HepG2 (cell line): ENCODE measurements around the gene TLNRD1. TPM values are rescaled to one million over a fixed set of nuclear protein-coding genes. Genes with fewer than 3 reads are reported as not detected.
A peak's percentile ranks its signal among the peaks of the same experiment; 100 is the strongest.

ENCODE experiments used
- CBX5 ChIP-seq: sonication (generic); formaldehyde crosslinking; IDR thresholded peaks from 2 replicates; pipeline ENCODE4 v1.4.0; 2020; ENCODE audit warnings: missing genetic modification reagents, borderline replicate concordance
- GATAD1 ChIP-seq: IDR thresholded peaks from 2 replicates; pipeline ENCODE4 v1.6.1; 2016; ENCODE audit warnings: missing genetic modification reagents, missing compliant biosample characterization
- MYC ChIP-seq: sonication (generic); formaldehyde crosslinking; IDR thresholded peaks from 2 replicates; pipeline ENCODE4 v1.9.0; 2021; ENCODE audit warnings: missing genetic modification reagents, borderline replicate concordance
- NR3C1 ChIP-seq: sonication (generic); formaldehyde crosslinking; IDR thresholded peaks from 2 replicates; pipeline ENCODE4 v1.4.0; 2020; ENCODE audit warnings: missing genetic modification reagents
- RNF2 ChIP-seq: fragments of 450-650 bp; conservative IDR thresholded peaks from 2 replicates; pipeline ENCODE4 v1.6.1; 2016; ENCODE audit warnings: low read depth
- SIN3A ChIP-seq: IDR thresholded peaks from 2 replicates; pipeline ENCODE4 v1.6.1; 2011; ENCODE audit warnings: low read depth, mild to moderate bottlenecking, control low read depth, low read length, borderline replicate concordance
- SKIL ChIP-seq: sonication (generic); formaldehyde crosslinking; IDR thresholded peaks from 2 replicates; pipeline ENCODE4 v1.8.0; 2022; ENCODE audit warnings: missing genetic modification reagents, mild to moderate bottlenecking, moderate library complexity, borderline replicate concordance
- ZNF251 ChIP-seq: sonication (generic); formaldehyde crosslinking; IDR thresholded peaks from 2 replicates; pipeline ENCODE4 v1.9.0; 2021; ENCODE audit warnings: mild to moderate bottlenecking, missing genetic modification reagents
- ZNF260 ChIP-seq: sonication (generic); formaldehyde crosslinking; IDR thresholded peaks from 2 replicates; pipeline ENCODE4 v1.4.0; 2020; ENCODE audit warnings: missing genetic modification reagents, low read depth, mild to moderate bottlenecking, borderline replicate concordance
- ZNF451 ChIP-seq: sonication (generic); formaldehyde crosslinking; IDR thresholded peaks from 2 replicates; pipeline ENCODE4 v1.5.0; 2020; ENCODE audit warnings: mild to moderate bottlenecking, missing genetic modification reagents
- ZNF710 ChIP-seq: sonication (generic); formaldehyde crosslinking; IDR thresholded peaks from 2 replicates; pipeline ENCODE4 v1.5.0; 2020; ENCODE audit warnings: mild to moderate bottlenecking, missing genetic modification reagents, borderline replicate concordance
- ZNF878 ChIP-seq: sonication (generic); formaldehyde crosslinking; IDR thresholded peaks from 2 replicates; pipeline ENCODE4 v1.8.1; 2023; ENCODE audit warnings: mild to moderate bottlenecking, missing genetic modification reagents, moderate library complexity
- ZSCAN5A ChIP-seq: sonication (generic); formaldehyde crosslinking; IDR thresholded peaks from 2 replicates; pipeline ENCODE4 v1.8.0; 2022; ENCODE audit warnings: mild to moderate bottlenecking, missing genetic modification reagents, borderline replicate concordance
- polyA plus RNA-seq, 8 experiments: library from polyadenylated mRNA; depleted of rRNA in 3 of 8; stranded (reverse) in 7 of 8; unstranded in 1 of 8; fragments of >200 nt; fragmentation: Illumina TruSeq in 4 of 8; extraction: Trizol in 4 of 8; gene quantifications; 2 replicates each; pipeline versions ENCODE4 v1.2.1 to v1.2.3, GENCODE V29; 2011 to 2016; ENCODE audit warnings: low read depth in 4 of 8, missing spikeins in 1 of 8, mixed read lengths in 1 of 8; ENCODE audit not compliant: insufficient read depth in 1 of 8
- total RNA-seq, 5 experiments: library from RNA; depleted of rRNA; stranded (reverse); fragments of >200 nt; fragmentation: Illumina TruSeq; extraction: Trizol; gene quantifications; 2 replicates each; pipeline ENCODE4 v1.2.3, GENCODE V29; 2016; ENCODE audit warnings: low read depth in 1 of 5
- TF ChIP-seq, protein P1 (sequence below): sonication (generic); formaldehyde crosslinking; IDR thresholded peaks from 2 replicates; pipeline ENCODE4 v1.4.0; 2020; ENCODE audit warnings: missing genetic modification reagents, mild to moderate bottlenecking, borderline replicate concordance
- TF ChIP-seq, protein P2 (sequence below): sonication (generic); formaldehyde crosslinking; IDR thresholded peaks from 2 replicates; pipeline ENCODE4 v1.5.0; 2020; ENCODE audit warnings: missing genetic modification reagents
- TF ChIP-seq, protein P3 (sequence below): sonication (generic); formaldehyde crosslinking; conservative IDR thresholded peaks from 2 replicates; pipeline ENCODE4 v1.4.0; 2020; ENCODE audit warnings: missing genetic modification reagents

TLNRD1 gene
- total and polyA plus RNA-seq, 2 of the 13 experiments (the other 11 are each of a cell fraction or from before 2014, with no cell fraction given), result 3.4 to 5.3 TPM

GRCh38 chr15:80989518-80990478, 10.9 kb upstream of the TLNRD1 start, which contains the start of gene MESD (continued):
- TF ChIP-seq, protein P1, sequence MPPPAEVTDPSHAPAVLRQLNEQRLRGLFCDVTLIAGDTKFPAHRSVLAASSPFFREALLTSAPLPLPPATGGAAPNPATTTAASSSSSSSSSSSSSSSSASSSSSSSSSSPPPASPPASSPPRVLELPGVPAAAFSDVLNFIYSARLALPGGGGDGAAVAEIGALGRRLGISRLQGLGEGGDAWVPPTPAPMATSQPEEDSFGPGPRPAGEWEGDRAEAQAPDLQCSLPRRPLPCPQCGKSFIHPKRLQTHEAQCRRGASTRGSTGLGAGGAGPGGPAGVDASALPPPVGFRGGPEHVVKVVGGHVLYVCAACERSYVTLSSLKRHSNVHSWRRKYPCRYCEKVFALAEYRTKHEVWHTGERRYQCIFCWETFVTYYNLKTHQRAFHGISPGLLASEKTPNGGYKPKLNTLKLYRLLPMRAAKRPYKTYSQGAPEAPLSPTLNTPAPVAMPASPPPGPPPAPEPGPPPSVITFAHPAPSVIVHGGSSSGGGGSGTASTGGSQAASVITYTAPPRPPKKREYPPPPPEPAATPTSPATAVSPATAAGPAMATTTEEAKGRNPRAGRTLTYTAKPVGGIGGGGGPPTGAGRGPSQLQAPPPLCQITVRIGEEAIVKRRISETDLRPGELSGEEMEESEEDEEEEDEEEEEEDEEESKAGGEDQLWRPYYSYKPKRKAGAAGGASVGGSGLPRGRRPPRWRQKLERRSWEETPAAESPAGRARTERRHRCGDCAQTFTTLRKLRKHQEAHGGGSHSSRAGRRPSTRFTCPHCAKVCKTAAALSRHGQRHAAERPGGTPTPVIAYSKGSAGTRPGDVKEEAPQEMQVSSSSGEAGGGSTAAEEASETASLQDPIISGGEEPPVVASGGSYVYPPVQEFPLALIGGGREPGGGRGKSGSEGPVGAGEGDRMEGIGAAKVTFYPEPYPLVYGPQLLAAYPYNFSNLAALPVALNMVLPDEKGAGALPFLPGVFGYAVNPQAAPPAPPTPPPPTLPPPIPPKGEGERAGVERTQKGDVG, result peak; percentile 62; the same call in 1 of the 2 replicates
- TF ChIP-seq ZNF451 (CRISPR knock-in tag), result no peak; the same call in 1 of the 2 replicates
- TF ChIP-seq CBX5 (CRISPR knock-in tag), result no peak
- TF ChIP-seq SKIL (CRISPR knock-in tag), result no peak
- no peak for TF ChIP-seq ZNF878 (CRISPR knock-in tag)
- TF ChIP-seq ZNF260, result no peak
- TF ChIP-seq, protein P2, sequence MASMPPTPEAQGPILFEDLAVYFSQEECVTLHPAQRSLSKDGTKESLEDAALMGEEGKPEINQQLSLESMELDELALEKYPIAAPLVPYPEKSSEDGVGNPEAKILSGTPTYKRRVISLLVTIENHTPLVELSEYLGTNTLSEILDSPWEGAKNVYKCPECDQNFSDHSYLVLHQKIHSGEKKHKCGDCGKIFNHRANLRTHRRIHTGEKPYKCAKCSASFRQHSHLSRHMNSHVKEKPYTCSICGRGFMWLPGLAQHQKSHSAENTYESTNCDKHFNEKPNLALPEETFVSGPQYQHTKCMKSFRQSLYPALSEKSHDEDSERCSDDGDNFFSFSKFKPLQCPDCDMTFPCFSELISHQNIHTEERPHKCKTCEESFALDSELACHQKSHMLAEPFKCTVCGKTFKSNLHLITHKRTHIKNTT (CRISPR knock-in tag), result no peak
- TF ChIP-seq ZNF251, result no peak
- no peak for TF ChIP-seq RNF2
- TF ChIP-seq ZNF710, result no peak
- TF ChIP-seq GATAD1 (CRISPR knock-in tag), result peak; percentile 84
- TF ChIP-seq, protein P3, sequence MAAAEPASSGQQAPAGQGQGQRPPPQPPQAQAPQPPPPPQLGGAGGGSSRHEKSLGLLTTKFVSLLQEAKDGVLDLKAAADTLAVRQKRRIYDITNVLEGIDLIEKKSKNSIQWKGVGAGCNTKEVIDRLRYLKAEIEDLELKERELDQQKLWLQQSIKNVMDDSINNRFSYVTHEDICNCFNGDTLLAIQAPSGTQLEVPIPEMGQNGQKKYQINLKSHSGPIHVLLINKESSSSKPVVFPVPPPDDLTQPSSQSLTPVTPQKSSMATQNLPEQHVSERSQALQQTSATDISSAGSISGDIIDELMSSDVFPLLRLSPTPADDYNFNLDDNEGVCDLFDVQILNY (CRISPR knock-in tag), result 0 out of 2 replicates have a peak, but pooled peaks have one; percentile 36
- no peak for TF ChIP-seq ZSCAN5A (CRISPR knock-in tag)
- peak; percentile 57; the same call in 1 of the 2 replicates for TF ChIP-seq SIN3A
- TF ChIP-seq MYC, result peak; percentile 84
- TF ChIP-seq NR3C1 (CRISPR knock-in tag), result no peak
